ENCODE measurements around the gene FILIP1L. TPM values are rescaled to one million over a fixed set of nuclear protein-coding genes. Genes with fewer than 3 reads are reported as not detected.

Gene FILIP1L
- total RNA-seq, 1 experiment from 2014 or later, result 0.17 TPM

DNA sequence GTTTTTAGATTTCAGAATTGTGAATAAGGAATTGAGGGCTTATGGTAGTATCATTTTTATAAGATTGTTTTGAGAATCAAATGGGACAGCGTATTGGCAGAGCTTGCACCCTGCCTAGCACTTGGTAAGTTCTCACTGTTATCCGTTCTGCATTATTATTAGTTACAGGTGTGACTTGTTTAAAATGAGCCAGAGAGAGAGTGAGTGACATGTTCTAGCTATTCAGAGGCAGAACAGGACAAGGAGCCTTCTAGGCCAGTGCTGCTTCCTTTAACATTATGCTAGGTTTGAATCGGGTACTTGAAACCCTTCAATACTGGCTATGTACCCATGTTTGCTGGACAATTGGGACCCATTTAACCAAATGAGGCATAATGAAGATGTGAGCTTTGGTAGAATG is 133.7 kb downstream of the FILIP1L start:
- Histone ChIP-seq H2AFZ (ENCODE audit: low read depth, low read length, poor library complexity, severe bottlenecking) (no peak overlapping the region), H3K79me2 (ENCODE audit: insufficient read depth, low read length) (no peaks in the 10 kb centered on the region), H3K9me3 (ENCODE audit: control insufficient read depth in 1 of 2, insufficient read depth in 1 of 2, low read depth in 1 of 2, low read length in 2 of 2) (no peaks in the 10 kb centered on the region), H3K9ac (ENCODE audit: low read length) (no peak overlapping the region), H3K4me2 (ENCODE audit: low read length) (no peak overlapping the region), H4K20me1 (ENCODE audit: insufficient read depth) (peaks cover 5% of the 10 kb centered on the region; the same call in 1 of the 2 replicates), H3K4me3 (replicated peaks in 1 of 2; ENCODE audit: low read depth in 1 of 2, low read length in 2 of 2) (no peak overlapping the region), H3K27me3 (ENCODE audit: insufficient read depth, low read length) (no peaks in the 10 kb centered on the region), H3K9me2 (ENCODE audit: insufficient read depth) (no peaks in the 10 kb centered on the region), H3K36me3 (ENCODE audit: control insufficient read depth in 1 of 2, insufficient read depth in 2 of 2, low read length in 2 of 2) (no peaks in the 10 kb centered on the region), H3K27ac (ENCODE audit: low read depth, low read length) (no peak overlapping the region), H3K4me1 (ENCODE audit: control insufficient read depth in 1 of 2, insufficient read depth in 2 of 2, low read length in 2 of 2) (peaks cover 0 to 4% of the 10 kb centered on the region in 2 experiments; a peak in 1 of 4 replicates)
- DNase-seq (ENCODE audit: low read depth, low spot score) (no peak), ATAC-seq (no peak)
- ChIA-PET RAD21 (ENCODE audit: low non-redundant PET in 1 of 2, low total read pairs in 2 of 2, uncharacterized antibody in 2 of 2, unreplicated experiment in 2 of 2) (no interaction called here), CTCF (no interaction called here), POLR2A (no interaction called here)
- intact Hi-C loops (cut with micrococcal nuclease), result no loop called here
- BruUV-seq (replicated peaks), result no TSS peak
- TF ChIP-seq JUND (IDR thresholded peaks at IDR 0.05), result no peak

DNA sequence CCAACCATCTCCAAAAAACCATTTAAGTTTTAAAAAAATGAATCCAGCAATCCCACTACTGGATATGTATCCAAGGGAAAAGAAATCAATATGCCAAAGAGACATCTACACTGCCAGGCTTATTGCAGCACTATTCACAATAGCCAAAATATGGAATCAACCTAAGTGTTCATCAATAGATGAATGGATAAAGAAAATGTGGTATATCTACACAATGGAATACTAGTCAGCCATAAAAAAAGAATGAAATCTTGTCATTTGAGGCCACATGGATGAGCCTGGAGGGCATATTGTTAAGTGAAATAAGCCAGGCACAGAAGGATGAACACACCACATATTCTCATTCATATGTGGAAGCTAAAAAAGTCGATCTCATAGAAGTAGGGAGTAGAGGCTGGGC is 136.1 kb downstream of the FILIP1L start:
- H2AFZ ChIP-seq (ENCODE audit: low read depth, low read length, poor library complexity, severe bottlenecking), result no peak overlapping the region
- DNase-seq (ENCODE audit: low read depth, low spot score), result no peak
- no peaks in the 10 kb centered on the region for H3K9me2 ChIP-seq (ENCODE audit: insufficient read depth)
- ATAC-seq, result no peak
- no peak overlapping the region for H3K9ac ChIP-seq (ENCODE audit: low read length)
- H3K27me3 ChIP-seq (ENCODE audit: insufficient read depth, low read length), result no peaks in the 10 kb centered on the region
- no peaks in the 10 kb centered on the region for H3K36me3 ChIP-seq (ENCODE audit: control insufficient read depth in 1 of 2, insufficient read depth in 2 of 2, low read length in 2 of 2)
- H3K4me3 ChIP-seq (replicated peaks in 1 of 2; ENCODE audit: low read depth in 1 of 2, low read length in 2 of 2), result no peak overlapping the region
- POLR2A ChIA-PET, result no interaction called here
- RAD21 ChIA-PET (ENCODE audit: low non-redundant PET in 1 of 2, low total read pairs in 2 of 2, uncharacterized antibody in 2 of 2, unreplicated experiment in 2 of 2), result no interaction called here
- CTCF ChIA-PET, result no interaction called here
- TF ChIP-seq SIN3A (IDR thresholded peaks at IDR 0.05; ENCODE audit: low read depth), result no peak
- peaks cover 5% of the 10 kb centered on the region; the same call in 1 of the 2 replicates for H4K20me1 ChIP-seq (ENCODE audit: insufficient read depth)
- H3K4me1 ChIP-seq (ENCODE audit: control insufficient read depth in 1 of 2, insufficient read depth in 2 of 2, low read length in 2 of 2), result peaks cover 0 to 4% of the 10 kb centered on the region in 2 experiments; a peak in 1 of 4 replicates
- no peaks in the 10 kb centered on the region for H3K79me2 ChIP-seq (ENCODE audit: insufficient read depth, low read length)
- H3K9me3 ChIP-seq (ENCODE audit: control insufficient read depth in 1 of 2, insufficient read depth in 1 of 2, low read depth in 1 of 2, low read length in 2 of 2), result no peaks in the 10 kb centered on the region
- no peak overlapping the region for H3K27ac ChIP-seq (ENCODE audit: low read depth, low read length)
- intact Hi-C loops (cut with micrococcal nuclease), result no loop called here
- no peak overlapping the region for H3K4me2 ChIP-seq (ENCODE audit: low read length)
- BruUV-seq (replicated peaks), result no TSS peak

DNA sequence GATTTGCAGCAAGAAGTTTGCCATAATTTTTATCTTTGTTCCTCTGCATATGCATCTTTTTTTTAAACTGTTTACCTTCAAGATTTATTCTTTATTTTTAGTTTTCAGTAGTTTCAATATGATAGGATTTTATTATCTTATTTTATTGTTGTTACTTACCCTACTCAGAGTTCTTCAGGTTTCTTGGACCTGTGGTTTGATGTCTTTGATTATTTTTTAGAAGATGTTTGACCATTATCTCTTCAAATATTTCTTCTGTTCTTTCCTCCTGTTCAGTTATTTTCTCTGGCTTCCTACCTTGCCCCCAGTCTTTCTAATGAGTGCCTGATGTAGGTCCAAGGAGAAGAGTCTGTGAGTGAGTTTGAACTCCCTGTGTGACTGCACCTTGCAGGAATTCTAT is 137.7 kb downstream of the FILIP1L start:
- POLR2A ChIA-PET, result no interaction called here

More for the DNA sequence above, 137.7 kb downstream of the FILIP1L start:
- no peaks in the 10 kb centered on the region for H3K79me2 ChIP-seq (ENCODE audit: insufficient read depth, low read length)
- H3K27me3 ChIP-seq (ENCODE audit: insufficient read depth, low read length), result no peaks in the 10 kb centered on the region
- no peak overlapping the region for H3K27ac ChIP-seq (ENCODE audit: low read depth, low read length)
- intact Hi-C loops (cut with micrococcal nuclease), result no loop called here
- H2AFZ ChIP-seq (ENCODE audit: low read depth, low read length, poor library complexity, severe bottlenecking), result no peak overlapping the region
- TF ChIP-seq ELF1 (IDR thresholded peaks at IDR 0.05; ENCODE audit: borderline replicate concordance, low read depth), result no peak
- TF ChIP-seq FOSL1 (IDR thresholded peaks at IDR 0.05; ENCODE audit: low read depth), result no peak
- no peak for TF ChIP-seq EGR1 (IDR thresholded peaks at IDR 0.05; ENCODE audit: low read depth)
- TF ChIP-seq, protein P1, sequence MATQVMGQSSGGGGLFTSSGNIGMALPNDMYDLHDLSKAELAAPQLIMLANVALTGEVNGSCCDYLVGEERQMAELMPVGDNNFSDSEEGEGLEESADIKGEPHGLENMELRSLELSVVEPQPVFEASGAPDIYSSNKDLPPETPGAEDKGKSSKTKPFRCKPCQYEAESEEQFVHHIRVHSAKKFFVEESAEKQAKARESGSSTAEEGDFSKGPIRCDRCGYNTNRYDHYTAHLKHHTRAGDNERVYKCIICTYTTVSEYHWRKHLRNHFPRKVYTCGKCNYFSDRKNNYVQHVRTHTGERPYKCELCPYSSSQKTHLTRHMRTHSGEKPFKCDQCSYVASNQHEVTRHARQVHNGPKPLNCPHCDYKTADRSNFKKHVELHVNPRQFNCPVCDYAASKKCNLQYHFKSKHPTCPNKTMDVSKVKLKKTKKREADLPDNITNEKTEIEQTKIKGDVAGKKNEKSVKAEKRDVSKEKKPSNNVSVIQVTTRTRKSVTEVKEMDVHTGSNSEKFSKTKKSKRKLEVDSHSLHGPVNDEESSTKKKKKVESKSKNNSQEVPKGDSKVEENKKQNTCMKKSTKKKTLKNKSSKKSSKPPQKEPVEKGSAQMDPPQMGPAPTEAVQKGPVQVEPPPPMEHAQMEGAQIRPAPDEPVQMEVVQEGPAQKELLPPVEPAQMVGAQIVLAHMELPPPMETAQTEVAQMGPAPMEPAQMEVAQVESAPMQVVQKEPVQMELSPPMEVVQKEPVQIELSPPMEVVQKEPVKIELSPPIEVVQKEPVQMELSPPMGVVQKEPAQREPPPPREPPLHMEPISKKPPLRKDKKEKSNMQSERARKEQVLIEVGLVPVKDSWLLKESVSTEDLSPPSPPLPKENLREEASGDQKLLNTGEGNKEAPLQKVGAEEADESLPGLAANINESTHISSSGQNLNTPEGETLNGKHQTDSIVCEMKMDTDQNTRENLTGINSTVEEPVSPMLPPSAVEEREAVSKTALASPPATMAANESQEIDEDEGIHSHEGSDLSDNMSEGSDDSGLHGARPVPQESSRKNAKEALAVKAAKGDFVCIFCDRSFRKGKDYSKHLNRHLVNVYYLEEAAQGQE (IDR thresholded peaks at IDR 0.05; ENCODE audit: low read depth), result no peak
- no peak for TF ChIP-seq POLR2AphosphoS5 (IDR thresholded peaks at IDR 0.05; ENCODE audit: low read depth, low read length)
- TF ChIP-seq EZH2phosphoT487 (IDR thresholded peaks at IDR 0.05; ENCODE audit: borderline replicate concordance), result no peak
- no peak for TF ChIP-seq YY1 (IDR thresholded peaks at IDR 0.05; ENCODE audit: extremely low read depth, insufficient replicate concordance, low read depth, low read length)
- TF ChIP-seq SRF (IDR thresholded peaks at IDR 0.05; ENCODE audit: low read depth), result no peak
- no TSS peak for BruUV-seq (replicated peaks)
- RAD21 ChIA-PET (ENCODE audit: low non-redundant PET in 1 of 2, low total read pairs in 2 of 2, uncharacterized antibody in 2 of 2, unreplicated experiment in 2 of 2), result no interaction called here
- H4K20me1 ChIP-seq (ENCODE audit: insufficient read depth), result no peaks in the 10 kb centered on the region
- H3K36me3 ChIP-seq (ENCODE audit: control insufficient read depth in 1 of 2, insufficient read depth in 2 of 2, low read length in 2 of 2), result no peaks in the 10 kb centered on the region
- no peak for DNase-seq (ENCODE audit: low read depth, low spot score)
- H3K9ac ChIP-seq (ENCODE audit: low read length), result no peak overlapping the region
- CTCF ChIA-PET, result no interaction called here
- no peak overlapping the region for H3K4me2 ChIP-seq (ENCODE audit: low read length)
- H3K9me2 ChIP-seq (ENCODE audit: insufficient read depth), result no peaks in the 10 kb centered on the region
- H3K9me3 ChIP-seq (ENCODE audit: control insufficient read depth in 1 of 2, insufficient read depth in 1 of 2, low read depth in 1 of 2, low read length in 2 of 2), result no peaks in the 10 kb centered on the region
- H3K4me3 ChIP-seq (replicated peaks in 1 of 2; ENCODE audit: low read depth in 1 of 2, low read length in 2 of 2), result no peak overlapping the region
- peaks cover 0 to 4% of the 10 kb centered on the region in 2 experiments; a peak in 1 of 4 replicates for H3K4me1 ChIP-seq (ENCODE audit: control insufficient read depth in 1 of 2, insufficient read depth in 2 of 2, low read length in 2 of 2)
- ATAC-seq, result no peak

Measured in HCT116 (cell line).